GM19397 (cell line): ENCODE results near the gene RPL36A.

Experiments used
- ATAC-seq: cut with Tn5 transposase; IDR thresholded peaks from one replicate; pipeline ENCODE4 v1.9.1; 2021; ENCODE audit warnings: mild to moderate bottlenecking, moderate library complexity; ENCODE audit not compliant: unreplicated experiment

RPL36A gene

GRCh38 chrX:101391831-101392230 lies 1.0 kb downstream of the RPL36A start:
- no peak for ATAC-seq

DNA sequence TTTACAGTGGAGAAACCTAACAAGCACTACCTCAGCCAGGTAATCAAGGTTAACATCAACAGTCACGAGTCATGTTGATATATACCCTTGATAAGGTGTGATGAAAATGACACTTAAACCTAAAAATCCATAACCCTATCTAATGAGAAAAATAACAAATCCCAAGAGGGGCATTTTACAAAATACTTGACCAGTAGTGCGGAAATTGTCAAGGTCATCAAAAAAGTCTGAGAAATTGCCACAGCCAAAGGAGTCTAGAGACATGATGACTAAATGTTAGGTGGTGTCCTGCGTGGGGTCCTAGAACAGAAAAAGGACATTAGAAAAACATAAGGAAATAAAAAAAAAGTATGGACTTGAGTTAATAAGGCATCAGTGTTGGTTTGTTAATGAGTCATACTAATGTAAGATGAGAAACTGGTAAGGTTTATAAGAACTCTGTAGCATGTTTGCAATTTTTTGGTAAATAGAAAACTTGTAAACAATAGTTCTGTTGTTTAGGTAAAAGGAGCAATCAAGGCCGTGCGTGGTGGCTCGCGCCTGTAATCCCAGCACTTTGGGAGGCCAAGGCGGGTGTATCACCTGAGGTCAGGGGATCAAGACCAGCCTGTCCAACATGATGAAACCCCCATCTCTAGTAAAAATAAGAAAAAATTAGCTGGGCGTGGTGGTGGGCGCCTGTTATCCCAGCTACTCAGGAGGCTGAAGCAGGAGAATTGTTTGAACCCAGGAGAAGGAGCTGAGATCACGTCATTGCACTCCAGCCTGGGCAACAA lies 2.9 kb downstream of the RPL36A start:
- no peak for ATAC-seq

DNA sequence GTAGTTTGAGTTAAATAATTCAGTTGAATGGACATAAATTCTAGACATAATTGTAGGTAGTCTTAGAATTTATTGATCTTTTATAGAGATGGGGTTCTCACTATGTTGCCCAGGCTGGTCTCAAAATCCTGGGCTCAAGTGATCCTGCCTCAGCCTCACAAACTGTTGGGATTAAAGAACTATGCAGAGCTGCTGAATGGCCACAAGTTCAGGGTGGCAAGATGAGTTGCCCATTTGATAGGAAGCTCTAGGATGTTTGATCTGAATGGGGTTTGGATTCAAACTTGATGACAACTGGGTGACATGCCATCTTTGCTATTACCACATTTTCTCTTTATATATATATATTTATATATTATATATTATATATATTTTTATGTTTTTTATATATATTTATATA lies 3.6 kb downstream of the RPL36A start:
- ATAC-seq: no peak

GRCh38 chrX:101395789-101396188 lies 5.0 kb downstream of the RPL36A start:
- no peak for ATAC-seq

- no peak for ATAC-seq
These were observed 7.0 kb downstream of the RPL36A start for GRCh38 chrX:101397779-101398178.

GRCh38 chrX:101398694-101399093 lies 7.9 kb downstream of the RPL36A start:
- no peak for ATAC-seq

GRCh38 chrX:101399825-101400224 lies 9.0 kb downstream of the RPL36A start:
- no peak for ATAC-seq

GRCh38 chrX:101407167-101407747 lies 16.4 kb downstream of the RPL36A start:
- ATAC-seq: no peak

- peak; percentile 93 for ATAC-seq
These were observed 17.1 kb downstream of the RPL36A start, which contains the start of the genes GLA and HNRNPH2 for GRCh38 chrX:101407748-101408531. Gene GLA, minus strand, starts transcription at chrX:101407925. Its CDS starts 22 bp downstream, at chrX:101407903. Gene HNRNPH2, plus strand, starts transcription at chrX:101408222. Its CDS starts 3,767 bp downstream, at chrX:101411989.

DNA sequence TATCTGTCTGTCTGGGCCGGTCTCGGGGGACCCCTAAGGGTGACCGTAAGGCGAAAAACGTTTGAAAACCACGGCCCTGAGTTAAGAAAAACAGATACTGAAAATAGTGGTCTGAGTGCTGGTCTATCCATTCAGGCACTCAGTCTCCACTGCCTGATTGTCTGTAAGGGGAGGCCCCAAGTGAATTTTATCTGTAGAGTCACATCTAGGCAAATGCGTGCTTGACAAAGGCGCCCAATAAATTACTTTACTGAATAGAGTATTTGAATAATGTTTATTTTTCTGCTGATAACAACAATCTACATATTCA lies 17.7 kb downstream of the RPL36A start:
- ATAC-seq: no peak

DNA sequence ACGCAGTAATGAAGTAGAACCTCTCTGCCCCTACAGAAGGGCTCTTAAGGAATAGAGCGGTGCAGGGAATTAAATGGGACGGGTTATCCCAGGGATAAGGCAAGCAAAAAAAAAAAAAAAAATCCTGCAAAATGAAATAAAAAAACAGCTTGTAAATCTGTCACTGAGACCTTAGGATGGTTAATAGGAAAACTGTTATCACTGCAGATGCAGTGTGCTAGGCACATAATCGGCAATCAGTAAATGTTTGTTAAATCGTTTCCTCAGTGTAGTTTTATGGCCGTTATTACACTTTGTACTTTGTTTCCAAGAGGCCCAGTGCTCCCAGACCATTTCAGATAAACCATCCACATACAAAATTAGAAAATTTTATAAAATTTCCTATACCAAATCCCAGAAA lies 18.2 kb downstream of the RPL36A start:
- ATAC-seq: no peak

GRCh38 chrX:101410461-101410860 lies 19.6 kb downstream of the RPL36A start:
- no peak for ATAC-seq

DNA sequence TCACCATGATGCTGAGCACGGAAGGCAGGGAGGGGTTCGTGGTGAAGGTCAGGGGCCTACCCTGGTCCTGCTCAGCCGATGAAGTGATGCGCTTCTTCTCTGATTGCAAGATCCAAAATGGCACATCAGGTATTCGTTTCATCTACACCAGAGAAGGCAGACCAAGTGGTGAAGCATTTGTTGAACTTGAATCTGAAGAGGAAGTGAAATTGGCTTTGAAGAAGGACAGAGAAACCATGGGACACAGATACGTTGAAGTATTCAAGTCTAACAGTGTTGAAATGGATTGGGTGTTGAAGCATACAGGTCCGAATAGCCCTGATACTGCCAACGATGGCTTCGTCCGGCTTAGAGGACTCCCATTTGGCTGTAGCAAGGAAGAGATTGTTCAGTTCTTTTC lies 21.2 kb downstream of the RPL36A start:
- ATAC-seq: no peak

DNA sequence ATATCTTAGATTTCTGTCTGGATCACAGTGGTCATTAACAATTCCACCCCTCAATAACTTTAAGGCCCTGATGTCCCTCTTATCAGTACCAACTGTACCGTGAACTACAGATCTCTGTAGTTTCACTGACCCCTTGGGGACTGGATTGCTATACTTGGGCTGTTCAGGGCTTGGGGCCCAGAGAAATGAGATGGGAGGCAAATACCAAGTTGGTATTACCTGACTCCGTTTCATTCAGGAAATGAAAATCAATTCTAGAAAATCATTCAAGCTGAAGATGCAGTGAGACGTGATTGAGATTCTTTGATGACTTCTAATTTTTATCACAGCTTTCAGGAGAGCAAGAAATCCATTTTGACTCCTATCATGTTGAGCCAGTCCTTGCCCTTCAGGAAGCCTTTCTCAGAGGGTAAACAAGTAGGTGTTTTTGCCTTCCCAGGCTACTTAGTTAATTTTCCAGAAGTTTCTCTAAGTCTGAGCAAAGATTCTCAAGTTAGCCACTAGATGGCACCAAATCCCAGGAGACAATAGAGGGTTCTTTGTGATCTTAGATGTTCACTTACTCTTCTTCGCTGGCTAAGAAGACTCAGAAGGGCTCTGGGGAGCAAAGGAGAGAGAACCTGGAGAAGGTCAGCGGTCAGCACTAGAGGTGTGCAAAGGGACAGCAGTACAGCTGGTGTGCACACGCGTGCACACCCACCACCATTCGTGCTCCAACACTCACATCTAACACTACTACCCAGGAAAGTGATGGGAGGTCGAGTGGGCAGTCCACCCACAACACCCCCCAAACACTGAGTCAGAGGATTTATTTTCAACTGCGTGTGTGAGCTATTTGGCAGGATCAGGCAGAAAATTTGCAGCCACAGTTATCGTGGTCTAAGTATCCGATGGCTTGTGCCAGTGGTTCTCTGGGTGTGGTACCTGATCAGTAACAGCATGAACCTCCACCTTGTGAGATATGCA lies 24.7 kb downstream of the RPL36A start:
- peak; percentile 61 for ATAC-seq

GRCh38 chrX:101416691-101417090 lies 25.9 kb downstream of the RPL36A start:
- ATAC-seq: no peak

GRCh38 chrX:101417190-101417589 lies 26.4 kb downstream of the RPL36A start:
- ATAC-seq: no peak

GRCh38 chrX:101417981-101418841 lies 27.4 kb downstream of the RPL36A start:
- no peak for ATAC-seq

DNA sequence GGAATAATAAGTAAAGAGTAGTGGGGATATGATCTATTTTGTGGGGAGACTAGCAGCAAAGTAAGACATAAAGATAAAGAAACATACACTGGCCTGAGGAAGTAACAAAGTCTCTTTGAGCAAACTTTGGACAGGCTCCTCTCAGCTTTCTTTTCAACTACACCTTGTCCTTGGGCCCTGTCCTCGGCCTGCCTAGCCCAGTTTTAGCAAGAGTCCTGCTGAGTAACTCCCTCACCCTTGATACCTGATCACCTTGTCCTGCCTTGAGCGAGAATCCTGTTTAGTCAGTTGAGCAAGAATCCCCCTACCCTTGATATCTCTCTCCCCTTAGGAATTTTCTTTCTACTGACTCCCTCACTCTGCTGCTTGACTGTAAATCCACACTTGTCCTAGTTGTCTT lies 28.7 kb downstream of the RPL36A start:
- ATAC-seq: no peak

DNA sequence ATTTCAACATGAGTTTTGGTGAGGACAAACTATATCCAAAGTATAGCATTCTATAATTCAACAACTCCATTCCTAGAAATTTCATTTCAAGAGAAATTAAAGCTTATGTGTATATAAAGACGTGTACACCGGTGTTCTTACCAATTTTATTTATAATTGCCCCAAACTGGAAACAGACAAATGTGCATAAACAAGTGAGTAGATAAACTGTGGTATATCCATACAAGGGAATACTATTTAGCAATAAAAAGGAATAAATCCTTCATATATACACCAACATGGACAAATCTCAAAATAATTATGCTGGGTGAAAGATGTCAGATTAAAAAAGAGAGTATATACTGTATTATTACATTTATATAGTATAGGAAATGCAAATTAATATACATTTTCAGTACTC lies 37.1 kb downstream of the RPL36A start:
- no peak for ATAC-seq

DNA sequence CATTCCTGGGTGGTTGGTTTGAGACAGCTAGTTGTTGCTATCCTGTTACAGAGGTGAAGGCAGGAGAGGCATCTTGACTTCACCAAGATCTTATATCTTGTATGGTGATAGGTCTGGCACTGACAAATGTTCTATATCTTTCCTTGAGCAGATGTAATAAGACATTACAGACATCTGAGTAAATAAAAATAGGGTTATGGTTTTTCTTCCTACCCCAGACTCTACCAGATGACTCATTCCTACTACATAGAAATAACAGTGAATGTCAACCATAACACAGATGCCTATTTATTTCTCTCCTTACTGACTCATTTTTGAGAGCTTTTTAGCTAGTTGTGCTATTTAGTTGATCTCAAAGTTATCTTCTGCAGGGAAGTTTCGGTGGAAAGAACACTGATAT lies 39.1 kb downstream of the RPL36A start:
- ATAC-seq: peak; percentile 47
